ENCODE results near the gene MSX1. TPM values are rescaled to one million over a fixed set of nuclear protein-coding genes. Genes with fewer than 3 reads are reported as not detected.
A peak's percentile ranks its signal among the peaks of the same experiment; 100 is the strongest.

MSX1 gene
- total RNA-seq, 1 experiment from 2014 or later, result not detected

GRCh38 chr4:4854649-4855295, 4.7 kb upstream of the MSX1 start:
- no peak overlapping the region for H3K4me3 ChIP-seq
- H3K79me2 ChIP-seq (ENCODE audit: low read depth), result no peaks in the 10 kb centered on the region
- H3K9me2 ChIP-seq (ENCODE audit: insufficient read depth), result no peaks in the 10 kb centered on the region
- no peaks in the 10 kb centered on the region for H3K36me3 ChIP-seq (ENCODE audit: low read depth)
- ChIA-PET POLR2A (ENCODE audit: unreplicated experiment) (no interaction called here), CTCF (no interaction called here)
- H4K20me1 ChIP-seq (ENCODE audit: insufficient read depth), result no peaks in the 10 kb centered on the region
- H2AFZ ChIP-seq, result no peak overlapping the region
- intact Hi-C loops (cut with micrococcal nuclease; ENCODE audit: unreplicated experiment), result no loop called here
- BruUV-seq (replicated peaks), result no TSS peak
- peaks cover 18% of the 10 kb centered on the region for H3K27me3 ChIP-seq (ENCODE audit: insufficient read depth, low read depth)
- TF ChIP-seq EZH2 (IDR thresholded peaks at IDR 0.05; ENCODE audit: low read depth), result no peak
- TF ChIP-seq, protein P1, sequence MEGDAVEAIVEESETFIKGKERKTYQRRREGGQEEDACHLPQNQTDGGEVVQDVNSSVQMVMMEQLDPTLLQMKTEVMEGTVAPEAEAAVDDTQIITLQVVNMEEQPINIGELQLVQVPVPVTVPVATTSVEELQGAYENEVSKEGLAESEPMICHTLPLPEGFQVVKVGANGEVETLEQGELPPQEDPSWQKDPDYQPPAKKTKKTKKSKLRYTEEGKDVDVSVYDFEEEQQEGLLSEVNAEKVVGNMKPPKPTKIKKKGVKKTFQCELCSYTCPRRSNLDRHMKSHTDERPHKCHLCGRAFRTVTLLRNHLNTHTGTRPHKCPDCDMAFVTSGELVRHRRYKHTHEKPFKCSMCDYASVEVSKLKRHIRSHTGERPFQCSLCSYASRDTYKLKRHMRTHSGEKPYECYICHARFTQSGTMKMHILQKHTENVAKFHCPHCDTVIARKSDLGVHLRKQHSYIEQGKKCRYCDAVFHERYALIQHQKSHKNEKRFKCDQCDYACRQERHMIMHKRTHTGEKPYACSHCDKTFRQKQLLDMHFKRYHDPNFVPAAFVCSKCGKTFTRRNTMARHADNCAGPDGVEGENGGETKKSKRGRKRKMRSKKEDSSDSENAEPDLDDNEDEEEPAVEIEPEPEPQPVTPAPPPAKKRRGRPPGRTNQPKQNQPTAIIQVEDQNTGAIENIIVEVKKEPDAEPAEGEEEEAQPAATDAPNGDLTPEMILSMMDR (conservative IDR thresholded peaks at IDR 0.05), result no peak
- H3F3A ChIP-seq (ENCODE audit: insufficient read depth, low read depth), result no peaks in the 10 kb centered on the region
- no peak overlapping the region for H3K27ac ChIP-seq
- H3K4me2 ChIP-seq, result no peak overlapping the region
- no peaks in the 10 kb centered on the region for H3K9me3 ChIP-seq (ENCODE audit: insufficient read depth, low read depth)
- no peaks in the 10 kb centered on the region for H3K4me1 ChIP-seq (replicated peaks; ENCODE audit: insufficient read depth)
- DNase-seq, result no peak

- CTCF ChIA-PET, result no interaction called here
- no peak for TF ChIP-seq EZH2 (IDR thresholded peaks at IDR 0.05; ENCODE audit: low read depth)
- TF ChIP-seq, protein P1 (conservative IDR thresholded peaks at IDR 0.05), result no peak
- no peak for DNase-seq
- Histone ChIP-seq H3F3A (ENCODE audit: insufficient read depth, low read depth) (no peaks in the 10 kb centered on the region), H3K9me3 (ENCODE audit: insufficient read depth, low read depth) (no peaks in the 10 kb centered on the region), H3K4me3 (no peak overlapping the region), H3K79me2 (ENCODE audit: low read depth) (no peaks in the 10 kb centered on the region), H4K20me1 (ENCODE audit: insufficient read depth) (no peaks in the 10 kb centered on the region), H3K36me3 (ENCODE audit: low read depth) (no peaks in the 10 kb centered on the region), H3K27me3 (ENCODE audit: insufficient read depth, low read depth) (peaks cover 18% of the 10 kb centered on the region), H3K9me2 (ENCODE audit: insufficient read depth) (no peaks in the 10 kb centered on the region), H3K27ac (no peak overlapping the region), H3K4me1 (replicated peaks; ENCODE audit: insufficient read depth) (no peaks in the 10 kb centered on the region), H2AFZ (0 out of 2 replicates have a peak overlapping the region, but pooled peaks have one; percentile 43), H3K4me2 (peak overlapping the region; percentile 56; the same call in 1 of the 2 replicates)
- POLR2A ChIA-PET (ENCODE audit: unreplicated experiment), result no interaction called here
- intact Hi-C loops (cut with micrococcal nuclease; ENCODE audit: unreplicated experiment), result no loop called here
- BruUV-seq (replicated peaks), result no TSS peak
These were observed 4.0 kb upstream of the MSX1 start for GRCh38 chr4:4855301-4856070.

DNA sequence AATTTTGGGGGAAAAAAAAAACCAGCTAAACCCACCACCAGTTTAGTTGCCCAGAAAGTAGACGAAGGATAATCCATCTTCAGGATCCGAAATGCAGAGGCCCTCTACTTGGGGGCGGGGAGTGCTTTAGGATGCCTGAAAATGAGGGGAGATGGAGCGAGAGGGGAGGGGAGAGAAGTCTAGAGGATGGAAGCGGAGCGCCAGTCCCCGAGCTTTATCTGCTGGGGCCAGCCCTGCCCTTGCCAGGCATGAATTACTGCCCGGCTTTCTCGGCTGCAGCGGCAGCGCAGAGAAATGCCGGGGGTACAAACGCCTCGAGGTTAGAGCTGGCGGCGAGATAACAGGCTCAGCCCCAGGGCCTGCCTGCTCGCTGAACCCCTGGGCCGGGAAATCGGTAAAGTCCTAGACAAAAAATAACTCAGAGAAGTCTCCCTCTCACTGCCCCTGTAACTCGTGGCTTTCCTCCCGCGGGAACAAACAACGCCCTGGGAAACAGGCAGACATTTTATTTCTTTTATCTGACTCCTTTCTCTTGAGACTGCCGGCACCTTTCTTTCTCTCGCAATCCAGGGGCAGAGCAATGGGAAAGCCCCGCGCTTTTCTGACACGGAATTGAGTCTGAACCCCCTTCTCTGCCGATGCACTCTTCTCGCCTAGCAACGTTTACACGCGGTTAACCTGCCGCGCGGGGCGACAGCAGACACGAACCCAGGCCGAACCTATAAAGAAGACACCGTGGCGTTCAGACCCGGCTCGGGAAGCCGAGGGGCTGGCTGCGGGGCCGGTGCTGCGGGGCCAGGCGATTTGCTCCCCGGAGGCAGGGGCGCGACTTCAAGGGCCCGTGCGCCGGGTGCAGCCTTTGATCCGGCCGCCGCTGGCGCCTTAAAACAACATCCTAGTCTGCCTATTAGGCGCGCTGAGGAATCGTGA, 3.1 kb upstream of the MSX1 start:
- intact Hi-C loops (cut with micrococcal nuclease; ENCODE audit: unreplicated experiment), result no loop called here

More for the DNA sequence above, 3.1 kb upstream of the MSX1 start:
- H3K9me2 ChIP-seq (ENCODE audit: insufficient read depth), result no peaks in the 10 kb centered on the region
- H3K4me2 ChIP-seq, result peak overlapping the region; percentile 56
- no peaks in the 10 kb centered on the region for H3F3A ChIP-seq (ENCODE audit: insufficient read depth, low read depth)
- H3K9me3 ChIP-seq (ENCODE audit: insufficient read depth, low read depth), result no peaks in the 10 kb centered on the region
- H3K27ac ChIP-seq, result no peak overlapping the region
- no peaks in the 10 kb centered on the region for H4K20me1 ChIP-seq (ENCODE audit: insufficient read depth)
- peaks cover 18% of the 10 kb centered on the region for H3K27me3 ChIP-seq (ENCODE audit: insufficient read depth, low read depth)
- H3K36me3 ChIP-seq (ENCODE audit: low read depth), result no peaks in the 10 kb centered on the region
- ChIA-PET POLR2A (ENCODE audit: unreplicated experiment) (no interaction called here), CTCF (no interaction called here)
- DNase-seq, result no peak
- no peaks in the 10 kb centered on the region for H3K4me1 ChIP-seq (replicated peaks; ENCODE audit: insufficient read depth)
- BruUV-seq (replicated peaks), result no TSS peak
- H2AFZ ChIP-seq, result 0 out of 2 replicates have a peak overlapping the region, but pooled peaks have one; percentile 43
- no peak for TF ChIP-seq EZH2 (IDR thresholded peaks at IDR 0.05; ENCODE audit: low read depth)
- TF ChIP-seq, protein P1 (conservative IDR thresholded peaks at IDR 0.05), result no peak
- no peaks in the 10 kb centered on the region for H3K79me2 ChIP-seq (ENCODE audit: low read depth)
- H3K4me3 ChIP-seq, result no peak overlapping the region
